Sigmoid colon (tissue), 7 donors: Measurements from ENCODE around the gene GTSE1. TPM values are rescaled to one million over a fixed set of nuclear protein-coding genes. Genes with fewer than 3 reads are reported as not detected.

Experiments
- DNase-seq: peaks from one replicate; pipeline ENCODE4 v3.0.0-alpha.2; 2019
- H3K27ac ChIP-seq, 4 donors: fragments of 200-600 bp; sonication (generic); one replicate each; pipeline ENCODE4 v1.5.1; 2016 to 2019; ENCODE audit warnings: mild to moderate bottlenecking in 1 of 4
- H3K27me3 ChIP-seq, 3 donors: fragments of 200-600 bp; sonication (generic); one replicate each; pipeline ENCODE4 v1.5.1; 2019; ENCODE audit warnings: mild to moderate bottlenecking in 1 of 3
- H3K36me3 ChIP-seq, 4 donors: fragments of 200-600 bp; sonication (generic); one replicate each; pipeline ENCODE4 v1.5.1; 2016 to 2019
- H3K4me1 ChIP-seq, 4 donors: fragments of 200-600 bp; sonication (generic); one replicate each; pipeline ENCODE4 v1.5.1; 2017 to 2019
- H3K4me3 ChIP-seq, 4 donors: fragments of 200-600 bp; sonication (generic); one replicate each; pipeline ENCODE4 v1.5.1; 2017 to 2019; ENCODE audit warnings: mild to moderate bottlenecking in 2 of 4, moderate library complexity in 1 of 4
- H3K9me3 ChIP-seq, 4 donors: fragments of 200-600 bp in 3 of 4; sonication (generic) in 3 of 4; one replicate each; pipeline versions ENCODE4 v1.5.1 to v1.6.1; 2013 to 2019
- EP300 ChIP-seq, 4 donors: sonication (generic); formaldehyde crosslinking; IDR thresholded peaks; one replicate each; pipeline ENCODE4 v1.6.1; 2017; ENCODE audit warnings: antibody characterized with exemption in 4 of 4
- POLR2A ChIP-seq, 2 donors: fragments of 450-650 bp; IDR thresholded peaks; one replicate each; pipeline ENCODE4 v1.6.1; 2016; ENCODE audit warnings: antibody characterized with exemption in 2 of 2, mild to moderate bottlenecking in 2 of 2, moderate library complexity in 2 of 2
- POLR2AphosphoS5 ChIP-seq, 4 donors: sonication (generic); formaldehyde crosslinking; IDR thresholded peaks; one replicate each; pipeline ENCODE4 v1.6.1; 2017; ENCODE audit warnings: antibody characterized with exemption in 4 of 4
- WGBS, 2 donors: extraction: QIAGEN DNeasy Blood & Tissue Kit; methylation state at CpG; one replicate each; pipeline ENCODE4 v1.1.7; 2013; 5-methylcytosine and 5-hydroxymethylcytosine counted together
- intact Hi-C: fragments of 100-400 bp; cut with DNase I; formaldehyde crosslinking; loops from one replicate; pipeline ENCODE4 v1.15.1; 2023
- polyA plus RNA-seq, 3 donors: library from polyadenylated mRNA; stranded (reverse); fragments of 200-250 nt; gene quantifications; one replicate each; pipeline ENCODE4 v1.2.3, GENCODE V29; 2013
- total RNA-seq, 4 donors: library from RNA; depleted of rRNA; stranded (reverse); fragments of >200 nt; gene quantifications; one replicate each; pipeline ENCODE4 v1.1.0, GENCODE V29; 2016
- TF ChIP-seq, protein P1 (sequence below), 4 experiments: fragments of 450-650 bp in 3 of 4; fragments of 200-600 bp in 1 of 4; IDR thresholded peaks; one replicate each; pipeline ENCODE4 v1.5.1; 2016 to 2019; ENCODE audit warnings: antibody characterized with exemption in 4 of 4, mild to moderate bottlenecking in 3 of 4, moderate library complexity in 2 of 4
- donor health status: healthy with polysubstance abuse.
- donor health status: Bipolar disorder and iron deficiency.
- donor health status: healthy.

Gene GTSE1
- total and polyA plus RNA-seq, 7 donors = 0.27 to 14.3 (median 0.99) TPM; not detected in 1

- Histone ChIP-seq H3K4me3 (peak overlapping the region; percentile 89 to 99 (median 94)), H3K36me3 (peaks cover 13 to 38% (median 18%) of the 10 kb centered on the region in 4 donors), H3K27ac (peak overlapping the region; percentile 87 to 92 (median 90)), H3K4me1 (peaks cover 0 to 22% (median 16%) of the 10 kb centered on the region in 4 donors), H3K27me3 (no peaks in the 10 kb centered on the region), H3K9me3 (no peaks in the 10 kb centered on the region)
- no peak for TF ChIP-seq POLR2AphosphoS5 (IDR thresholded peaks at IDR 0.05)
- TF ChIP-seq POLR2A (IDR thresholded peaks at IDR 0.05) = no peak
- TF ChIP-seq EP300 (IDR thresholded peaks at IDR 0.05) = no peak
- TF ChIP-seq, protein P1, sequence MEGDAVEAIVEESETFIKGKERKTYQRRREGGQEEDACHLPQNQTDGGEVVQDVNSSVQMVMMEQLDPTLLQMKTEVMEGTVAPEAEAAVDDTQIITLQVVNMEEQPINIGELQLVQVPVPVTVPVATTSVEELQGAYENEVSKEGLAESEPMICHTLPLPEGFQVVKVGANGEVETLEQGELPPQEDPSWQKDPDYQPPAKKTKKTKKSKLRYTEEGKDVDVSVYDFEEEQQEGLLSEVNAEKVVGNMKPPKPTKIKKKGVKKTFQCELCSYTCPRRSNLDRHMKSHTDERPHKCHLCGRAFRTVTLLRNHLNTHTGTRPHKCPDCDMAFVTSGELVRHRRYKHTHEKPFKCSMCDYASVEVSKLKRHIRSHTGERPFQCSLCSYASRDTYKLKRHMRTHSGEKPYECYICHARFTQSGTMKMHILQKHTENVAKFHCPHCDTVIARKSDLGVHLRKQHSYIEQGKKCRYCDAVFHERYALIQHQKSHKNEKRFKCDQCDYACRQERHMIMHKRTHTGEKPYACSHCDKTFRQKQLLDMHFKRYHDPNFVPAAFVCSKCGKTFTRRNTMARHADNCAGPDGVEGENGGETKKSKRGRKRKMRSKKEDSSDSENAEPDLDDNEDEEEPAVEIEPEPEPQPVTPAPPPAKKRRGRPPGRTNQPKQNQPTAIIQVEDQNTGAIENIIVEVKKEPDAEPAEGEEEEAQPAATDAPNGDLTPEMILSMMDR (IDR thresholded peaks at IDR 0.05) = no peak
- 7 to 14% methylated on average over 42 of the region's 42 CpGs for WGBS, 2 donors
- DNase-seq = no peak
- intact Hi-C loops = no loop called here
Observed at GRCh38 chr22:46336119-46337078, 39.7 kb downstream of the GTSE1 start.

- DNase-seq = no peak
- Histone ChIP-seq H3K9me3 (no peaks in the 10 kb centered on the region), H3K4me3 (no peak overlapping the region), H3K4me1 (peaks cover 0 to 22% (median 16%) of the 10 kb centered on the region in 4 donors), H3K27me3 (no peaks in the 10 kb centered on the region), H3K36me3 (peaks cover 20 to 53% (median 24%) of the 10 kb centered on the region in 4 donors), H3K27ac (no peak overlapping the region)
- TF ChIP-seq, protein P1 (IDR thresholded peaks at IDR 0.05) = no peak
- TF ChIP-seq POLR2AphosphoS5 (IDR thresholded peaks at IDR 0.05) = no peak
- no peak for TF ChIP-seq POLR2A (IDR thresholded peaks at IDR 0.05)
- no peak for TF ChIP-seq EP300 (IDR thresholded peaks at IDR 0.05)
- WGBS, 2 donors = 91 to 95% methylated on average over 9 of the region's 9 CpGs
- intact Hi-C loops = no loop called here
Observed at GRCh38 chr22:46337870-46338269, 41.2 kb downstream of the GTSE1 start.

DNA sequence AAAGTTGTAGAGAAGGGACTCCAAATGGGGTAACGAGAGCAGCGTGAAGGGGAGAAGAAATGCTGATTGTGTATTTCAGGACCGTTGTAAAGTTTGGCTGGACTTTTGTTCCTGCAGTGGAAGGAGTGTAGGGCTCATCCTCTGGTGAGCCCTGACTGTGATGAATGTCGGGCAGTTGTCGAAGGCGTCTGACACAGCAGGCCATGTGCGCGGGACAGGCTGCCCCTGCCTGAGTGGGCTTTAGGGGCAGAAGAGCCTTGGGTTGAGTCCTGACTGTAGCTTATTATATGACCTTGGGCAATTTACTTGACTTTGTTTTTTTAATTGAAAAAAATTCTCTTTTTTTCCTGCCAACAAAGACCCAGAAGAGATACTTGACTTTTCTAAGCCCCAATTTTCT lies 42.0 kb downstream of the GTSE1 start:
- no peaks in the 10 kb centered on the region for H3K27me3 ChIP-seq
- H3K36me3 ChIP-seq = peaks cover 20 to 60% (median 25%) of the 10 kb centered on the region in 4 donors
- H3K4me3 ChIP-seq = no peak overlapping the region
- no peak overlapping the region for H3K27ac ChIP-seq
- peaks cover 0 to 22% (median 16%) of the 10 kb centered on the region in 4 donors for H3K4me1 ChIP-seq
- H3K9me3 ChIP-seq = no peaks in the 10 kb centered on the region
- DNase-seq = no peak
- intact Hi-C loops = no loop called here
- WGBS, 2 donors = 93 to 97% methylated on average over 8 of the region's 8 CpGs
- TF ChIP-seq EP300 (IDR thresholded peaks at IDR 0.05) (no peak), POLR2AphosphoS5 (IDR thresholded peaks at IDR 0.05) (no peak), POLR2A (IDR thresholded peaks at IDR 0.05) (no peak)
- TF ChIP-seq, protein P1 (IDR thresholded peaks at IDR 0.05) = no peak

GRCh38 chr22:46339956-46340355 lies 43.3 kb downstream of the GTSE1 start:
- Histone ChIP-seq H3K27me3 (no peaks in the 10 kb centered on the region), H3K4me3 (no peak overlapping the region), H3K4me1 (peaks cover 0 to 19% (median 14%) of the 10 kb centered on the region in 4 donors), H3K36me3 (peaks cover 20 to 73% (median 27%) of the 10 kb centered on the region in 4 donors), H3K27ac (no peak overlapping the region), H3K9me3 (no peaks in the 10 kb centered on the region)
- TF ChIP-seq POLR2A (IDR thresholded peaks at IDR 0.05) (no peak), POLR2AphosphoS5 (IDR thresholded peaks at IDR 0.05) (no peak), EP300 (IDR thresholded peaks at IDR 0.05) (no peak)
- TF ChIP-seq, protein P1 (IDR thresholded peaks at IDR 0.05) = no peak
- intact Hi-C loops = no loop called here
- DNase-seq = no peak
- 95 to 97% methylated on average over 5 of the region's 5 CpGs for WGBS, 2 donors
